Lung (tissue), 12 donors: Measurements from ENCODE around the gene PRF1. TPM values are rescaled to one million over a fixed set of nuclear protein-coding genes. Genes with fewer than 3 reads are reported as not detected.

Experiments
- ATAC-seq: fragments of 200-7000 bp; cut with Tn5 transposase; one replicate; pipeline ENCODE4 v1.9.1; 2020; ENCODE audit warnings: moderate number of reproducible peaks; ENCODE audit not compliant: insufficient read depth, low FRiP score
- DNase-seq, 3 donors: peaks; one replicate each; pipeline ENCODE4 v3.0.0-alpha.2; 2013 to 2017
- H3K27ac ChIP-seq, 2 donors: one replicate each; pipeline ENCODE4 v1.5.1; 2013; ENCODE audit warnings: mild to moderate bottlenecking in 2 of 2, moderate library complexity in 2 of 2, control low read depth in 1 of 2, inconsistent platforms in 1 of 2, low read depth in 1 of 2, low read length in 1 of 2
- H3K27me3 ChIP-seq, 3 donors: one replicate each; pipeline ENCODE4 v1.5.1; 2013; ENCODE audit warnings: low read length in 2 of 3; ENCODE audit not compliant: control insufficient read depth in 3 of 3, insufficient read depth in 3 of 3
- H3K36me3 ChIP-seq, 4 donors: one replicate each; pipeline ENCODE4 v1.5.1; 2013; ENCODE audit warnings: low read length in 4 of 4, mild to moderate bottlenecking in 1 of 4, moderate library complexity in 1 of 4; ENCODE audit not compliant: control insufficient read depth in 4 of 4, insufficient read depth in 4 of 4
- H3K4me1 ChIP-seq, 5 donors: one replicate each; pipeline ENCODE4 v1.5.1; 2013; ENCODE audit warnings: low read length in 5 of 5, mild to moderate bottlenecking in 2 of 5, moderate library complexity in 1 of 5; ENCODE audit not compliant: control insufficient read depth in 5 of 5, insufficient read depth in 5 of 5
- H3K4me3 ChIP-seq: one replicate; pipeline ENCODE4 v1.5.1; 2013; ENCODE audit warnings: mild to moderate bottlenecking, control low read depth, moderate library complexity
- H3K9ac ChIP-seq, 2 donors: one replicate each; pipeline ENCODE4 v1.5.1; 2013; ENCODE audit warnings: low read length in 2 of 2, control low read depth in 1 of 2; ENCODE audit not compliant: insufficient read depth in 1 of 2
- H3K9me3 ChIP-seq, 4 donors: one replicate each; pipeline ENCODE4 v1.5.1; 2013; ENCODE audit warnings: low read length in 3 of 4, mild to moderate bottlenecking in 1 of 4, moderate library complexity in 1 of 4; ENCODE audit not compliant: control insufficient read depth in 4 of 4, insufficient read depth in 3 of 4
- CTCF ChIP-seq: IDR thresholded peaks from 2 replicates; pipeline ENCODE4 v1.5.1; 2012; ENCODE audit warnings: mild to moderate bottlenecking; ENCODE audit errors: control extremely low read depth, extremely low read depth
- WGBS, 2 donors: extraction: QIAGEN DNeasy Blood & Tissue Kit; methylation state at CpG; one replicate each; pipeline ENCODE4 v1.1.7; 2013; 5-methylcytosine and 5-hydroxymethylcytosine counted together
- polyA plus RNA-seq, 2 donors: library from polyadenylated mRNA; stranded (reverse); fragments of 200-250 nt; gene quantifications; one replicate each; pipeline ENCODE4 v1.2.1, GENCODE V29; 2013
- total RNA-seq, 2 donors: library from RNA; depleted of rRNA in 1 of 2; stranded (reverse); fragments of >200 nt in 1 of 2; gene quantifications; one replicate each; pipeline ENCODE4 v1.2.1, GENCODE V29; 2014 to 2021
- donor health status: control.
- donor health status: control.
- donor health status: Bipolar disorder and iron deficiency.
- donor health status: healthy.
- donor health status: DM: yes; HTN: yes; CAD: no.

Gene PRF1
- total and polyA plus RNA-seq, 4 donors: 3.2 to 11.5 (median 7.3) TPM

- Histone ChIP-seq H3K9ac (no peak overlapping the region), H3K4me3 (no peak overlapping the region), H3K9me3 (no peaks in the 10 kb centered on the region), H3K36me3 (no peaks in the 10 kb centered on the region), H3K27me3 (no peaks in the 10 kb centered on the region), H3K27ac (no peak overlapping the region), H3K4me1 (peaks cover 0 to 22% (median 0%) of the 10 kb centered on the region in 5 donors)
- DNase-seq: no peak
- no peak for TF ChIP-seq CTCF
- 93 to 94% methylated on average over 34 of the region's 34 CpGs for WGBS, 2 donors
- ATAC-seq: no peak
Observed at GRCh38 chr10:70597856-70598815, 4.4 kb downstream of the PRF1 start.

- no peak overlapping the region for H3K27ac ChIP-seq
- 83 to 88% methylated on average over 8 of the region's 8 CpGs for WGBS, 2 donors
- no peaks in the 10 kb centered on the region for H3K27me3 ChIP-seq
- peak; percentile 75 to 89 (median 80) for DNase-seq
- no peak overlapping the region for H3K9ac ChIP-seq
- ATAC-seq: no peak
- no peaks in the 10 kb centered on the region for H3K9me3 ChIP-seq
- H3K4me3 ChIP-seq: no peak overlapping the region
- no peak for TF ChIP-seq CTCF
- no peaks in the 10 kb centered on the region for H3K36me3 ChIP-seq
- H3K4me1 ChIP-seq: peaks cover 0 to 22% (median 0%) of the 10 kb centered on the region in 5 donors
Observed at GRCh38 chr10:70596860-70597809, 5.4 kb downstream of the PRF1 start.

GRCh38 chr10:70596110-70596798, 6.3 kb downstream of the PRF1 start:
- no peak overlapping the region for H3K9ac ChIP-seq
- H3K4me3 ChIP-seq: no peak overlapping the region
- H3K4me1 ChIP-seq: peaks cover 0 to 22% (median 0%) of the 10 kb centered on the region in 5 donors
- no peaks in the 10 kb centered on the region for H3K9me3 ChIP-seq
- peak; percentile 51 to 80 (median 66) for DNase-seq
- H3K36me3 ChIP-seq: no peaks in the 10 kb centered on the region
- ATAC-seq: no peak
- WGBS, 2 donors: 64 to 79% methylated on average over 14 of the region's 14 CpGs
- TF ChIP-seq CTCF: no peak
- no peak overlapping the region for H3K27ac ChIP-seq
- no peaks in the 10 kb centered on the region for H3K27me3 ChIP-seq
